Loucy (cell line): Measurements from ENCODE around the gene CLDN9.
A peak's percentile ranks its signal among the peaks of the same experiment; 100 is the strongest.

ENCODE experiments used
- H2AFZ ChIP-seq: fragments of 200-600 bp; sonication (generic); 2 replicates; pipeline ENCODE4 v1.6.0; 2016; ENCODE audit warnings: antibody characterized with exemption, mild to moderate bottlenecking, low read length, moderate library complexity
- H3F3A ChIP-seq: fragments of 200-600 bp; 2 replicates; pipeline ENCODE4 v1.6.0; 2016; ENCODE audit warnings: antibody characterized with exemption, low read depth, mild to moderate bottlenecking
- H3K27me3 ChIP-seq: fragments of 200-600 bp; sonication (generic); 2 replicates; pipeline ENCODE4 v1.6.1; 2014; ENCODE audit warnings: low read length, mild to moderate bottlenecking; ENCODE audit not compliant: insufficient read depth, poor library complexity, severe bottlenecking
- H3K36me3 ChIP-seq: fragments of 200-600 bp; sonication (generic); 2 replicates; pipeline ENCODE4 v1.6.1; 2016; ENCODE audit warnings: low read length; ENCODE audit not compliant: insufficient read depth
- H3K4me1 ChIP-seq: fragments of 200-600 bp; sonication (generic); 2 replicates; pipeline ENCODE4 v1.5.1; 2014; ENCODE audit warnings: low read length, mild to moderate bottlenecking; ENCODE audit not compliant: insufficient read depth, poor library complexity, severe bottlenecking
- H3K4me2 ChIP-seq: fragments of 200-600 bp; sonication (generic); 2 replicates; pipeline ENCODE4 v1.6.0; 2014; ENCODE audit warnings: antibody characterized with exemption, low read length, low read depth, mild to moderate bottlenecking; ENCODE audit not compliant: poor library complexity, severe bottlenecking
- H3K4me3 ChIP-seq: fragments of 200-600 bp; sonication (generic); 2 replicates; pipeline ENCODE4 v1.5.1; 2014; ENCODE audit warnings: low read length, mild to moderate bottlenecking, mixed read lengths; ENCODE audit not compliant: poor library complexity, severe bottlenecking
- H3K79me2 ChIP-seq: fragments of 200-600 bp; sonication (generic); 2 replicates; pipeline ENCODE4 v1.6.1; 2014; ENCODE audit warnings: low read length; ENCODE audit not compliant: insufficient read depth
- H3K9ac ChIP-seq: fragments of 200-600 bp; sonication (generic); 2 replicates; pipeline ENCODE4 v1.6.0; 2014; ENCODE audit warnings: mild to moderate bottlenecking, low read depth, low read length, moderate library complexity; ENCODE audit not compliant: poor library complexity, severe bottlenecking
- H3K9me2 ChIP-seq: fragments of 200-600 bp; sonication (generic); replicated peaks from 2 replicates; pipeline ENCODE4 v1.6.1; 2016; ENCODE audit warnings: low read depth, low read length, mixed read lengths
- H3K9me3 ChIP-seq: fragments of 200-600 bp; sonication (generic); 2 replicates; pipeline ENCODE4 v1.6.1; 2014; ENCODE audit warnings: mild to moderate bottlenecking, antibody characterized with exemption, low read length, low read depth; ENCODE audit not compliant: insufficient read depth
- H4K20me1 ChIP-seq: fragments of 200-600 bp; sonication (generic); 2 replicates; pipeline ENCODE4 v1.6.0; 2014; ENCODE audit warnings: antibody characterized with exemption, low read length, mild to moderate bottlenecking; ENCODE audit not compliant: insufficient read depth, poor library complexity, severe bottlenecking
- EZH2phosphoT487 ChIP-seq: fragments of 200-600 bp; IDR thresholded peaks from 2 replicates; pipeline ENCODE4 v1.6.1; 2018; ENCODE audit warnings: antibody characterized with exemption, mild to moderate bottlenecking, moderate library complexity, borderline replicate concordance
- TF ChIP-seq, protein P1 (sequence below): fragments of 200-600 bp; sonication (generic); conservative IDR thresholded peaks from 2 replicates; pipeline ENCODE4 v1.5.1; 2014; ENCODE audit warnings: mild to moderate bottlenecking, antibody characterized with exemption, low read length

The CLDN9 gene

GRCh38 chr16:3056336-3057180 is 43.8 kb downstream of the CLDN9 start:
- Histone ChIP-seq H2AFZ (no peak overlapping the region), H3K4me1 (peaks cover 10% of the 10 kb centered on the region), H3K4me2 (peak overlapping the region; percentile 63), H3K36me3 (no peaks in the 10 kb centered on the region), H3K9me2 (no peaks in the 10 kb centered on the region), H3K4me3 (no peak overlapping the region), H3K79me2 (peaks cover 18% of the 10 kb centered on the region; the same call in 1 of the 2 replicates), H3F3A (no peaks in the 10 kb centered on the region), H3K27me3 (no peaks in the 10 kb centered on the region), H3K9me3 (no peaks in the 10 kb centered on the region), H4K20me1 (peaks cover 8% of the 10 kb centered on the region), H3K9ac (no peak overlapping the region)
- TF ChIP-seq, protein P1, sequence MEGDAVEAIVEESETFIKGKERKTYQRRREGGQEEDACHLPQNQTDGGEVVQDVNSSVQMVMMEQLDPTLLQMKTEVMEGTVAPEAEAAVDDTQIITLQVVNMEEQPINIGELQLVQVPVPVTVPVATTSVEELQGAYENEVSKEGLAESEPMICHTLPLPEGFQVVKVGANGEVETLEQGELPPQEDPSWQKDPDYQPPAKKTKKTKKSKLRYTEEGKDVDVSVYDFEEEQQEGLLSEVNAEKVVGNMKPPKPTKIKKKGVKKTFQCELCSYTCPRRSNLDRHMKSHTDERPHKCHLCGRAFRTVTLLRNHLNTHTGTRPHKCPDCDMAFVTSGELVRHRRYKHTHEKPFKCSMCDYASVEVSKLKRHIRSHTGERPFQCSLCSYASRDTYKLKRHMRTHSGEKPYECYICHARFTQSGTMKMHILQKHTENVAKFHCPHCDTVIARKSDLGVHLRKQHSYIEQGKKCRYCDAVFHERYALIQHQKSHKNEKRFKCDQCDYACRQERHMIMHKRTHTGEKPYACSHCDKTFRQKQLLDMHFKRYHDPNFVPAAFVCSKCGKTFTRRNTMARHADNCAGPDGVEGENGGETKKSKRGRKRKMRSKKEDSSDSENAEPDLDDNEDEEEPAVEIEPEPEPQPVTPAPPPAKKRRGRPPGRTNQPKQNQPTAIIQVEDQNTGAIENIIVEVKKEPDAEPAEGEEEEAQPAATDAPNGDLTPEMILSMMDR = no peak
- no peak for TF ChIP-seq EZH2phosphoT487

DNA sequence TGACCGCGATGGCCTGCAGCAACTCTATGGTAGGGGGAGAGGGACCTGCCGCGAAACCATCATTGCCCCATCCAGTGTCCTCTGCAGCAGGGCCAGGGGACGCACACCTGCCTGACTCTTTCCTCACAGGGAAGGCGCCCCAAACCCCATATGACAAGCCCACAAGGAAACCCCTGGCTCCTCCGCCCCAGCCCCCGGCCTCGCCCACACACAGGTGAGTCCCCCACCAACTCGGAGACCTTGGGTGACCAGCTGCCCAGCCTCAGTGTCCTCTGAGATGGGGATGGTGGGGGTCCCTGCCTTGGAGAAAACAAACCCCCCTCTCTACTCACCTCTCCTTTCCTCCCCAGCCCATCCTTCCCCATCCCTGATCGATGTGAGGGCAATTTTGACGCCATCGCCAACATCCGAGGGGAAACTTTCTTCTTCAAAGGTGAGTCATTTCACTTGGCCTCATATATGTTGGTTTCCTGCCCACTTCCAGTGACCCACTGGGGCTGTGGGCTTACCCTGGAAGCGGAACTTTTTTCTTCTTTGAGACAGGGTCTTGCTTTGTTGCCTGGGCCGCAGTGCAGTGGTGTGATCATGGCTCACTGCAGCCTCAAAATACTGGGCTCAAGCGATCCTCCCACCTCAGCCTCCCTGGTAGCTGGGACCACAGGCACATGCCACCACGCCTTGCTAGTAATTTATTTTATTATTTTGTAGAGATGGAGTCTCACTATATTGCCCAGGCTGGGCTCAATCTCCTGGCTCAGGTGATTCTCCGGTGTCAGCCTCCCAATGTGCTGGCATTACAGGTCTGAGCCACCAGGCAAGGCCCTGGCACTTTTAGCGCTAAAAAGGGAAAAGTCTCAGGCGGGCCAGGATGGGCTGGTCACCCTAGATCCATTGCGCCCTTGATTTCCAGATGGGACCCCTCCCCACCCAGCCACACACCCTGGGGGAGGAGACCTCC is 44.7 kb downstream of the CLDN9 start:
- H3K36me3 ChIP-seq = no peaks in the 10 kb centered on the region

More for the DNA sequence above, 44.7 kb downstream of the CLDN9 start:
- peak overlapping the region; percentile 82 for H3K4me3 ChIP-seq
- H3F3A ChIP-seq = no peaks in the 10 kb centered on the region
- no peaks in the 10 kb centered on the region for H3K9me2 ChIP-seq
- H4K20me1 ChIP-seq = peaks cover 8% of the 10 kb centered on the region
- peaks cover 18% of the 10 kb centered on the region; the same call in 1 of the 2 replicates for H3K79me2 ChIP-seq
- peaks cover 10% of the 10 kb centered on the region for H3K4me1 ChIP-seq
- H2AFZ ChIP-seq = no peak overlapping the region
- H3K9ac ChIP-seq = peak overlapping the region; percentile 88
- H3K4me2 ChIP-seq = peak overlapping the region; percentile 63
- no peaks in the 10 kb centered on the region for H3K27me3 ChIP-seq
- H3K9me3 ChIP-seq = no peaks in the 10 kb centered on the region
- no peak for TF ChIP-seq EZH2phosphoT487
- TF ChIP-seq, protein P1 = no peak
